Activated B cell treated with CpG ODN at 0.5 μM for 24 hours (primary cell): ENCODE measurements around the gene GLDN. TPM values are rescaled to one million over a fixed set of nuclear protein-coding genes. Genes with fewer than 3 reads are reported as not detected.

Experiments used
- ATAC-seq: fragments of 200-7000 bp; cut with Tn5 transposase; one replicate; pipeline ENCODE4 v1.10.0; 2021; ENCODE audit warnings: low read depth, mild to moderate bottlenecking, moderate library complexity
- CTCF ChIA-PET: fragments of 350-600 bp; sonication (Branson Sonifier 250); formaldehyde crosslinking; loops from one replicate; lab custom pipeline; 2021; ENCODE audit warnings: antibody characterized with exemption; lab: Charles Lee
- POLR2A ChIA-PET: fragments of 350-600 bp; sonication (Branson Sonifier 250); formaldehyde crosslinking; loops from one replicate; lab custom pipeline; 2021; ENCODE audit warnings: antibody characterized with exemption; lab: Charles Lee
- DNase-seq: peaks from one replicate; pipeline ENCODE4 v3.0.0; 2022
- H3K27ac Mint-ChIP-seq: one replicate; pipeline ENCODE4 v1.8.0; 2020; ENCODE audit warnings: mixed read lengths
- H3K27me3 Mint-ChIP-seq: one replicate; pipeline ENCODE4 v1.8.0; 2021; ENCODE audit warnings: mixed read lengths
- H3K36me3 Mint-ChIP-seq: one replicate; pipeline ENCODE4 v1.8.0; 2021; ENCODE audit warnings: low read depth, mixed read lengths
- H3K4me1 Mint-ChIP-seq: one replicate; pipeline ENCODE4 v1.8.0; 2021; ENCODE audit warnings: mixed read lengths
- H3K4me3 Mint-ChIP-seq: one replicate; pipeline ENCODE4 v1.8.0; 2020; ENCODE audit warnings: mild to moderate bottlenecking, mixed read lengths
- H3K9me3 Mint-ChIP-seq: one replicate; pipeline ENCODE4 v1.8.0; 2020; ENCODE audit warnings: mixed read lengths
- intact Hi-C: fragments of 100-400 bp; cut with micrococcal nuclease; formaldehyde crosslinking; loops from one replicate; pipeline ENCODE4 v1.15.1; 2024
- total RNA-seq: library from RNA; stranded (reverse); gene quantifications from 2 replicates; pipeline ENCODE4 v1.2.3, GENCODE V29; 2022
- TF ChIP-seq, protein P1 (sequence below): fragments of 200-600 bp; IDR thresholded peaks from one replicate; pipeline ENCODE4 v1.8.0; 2022; ENCODE audit warnings: antibody characterized with exemption, mild to moderate bottlenecking

The GLDN gene
- total RNA-seq, 1 donor from 2014 or later: not detected

DNA sequence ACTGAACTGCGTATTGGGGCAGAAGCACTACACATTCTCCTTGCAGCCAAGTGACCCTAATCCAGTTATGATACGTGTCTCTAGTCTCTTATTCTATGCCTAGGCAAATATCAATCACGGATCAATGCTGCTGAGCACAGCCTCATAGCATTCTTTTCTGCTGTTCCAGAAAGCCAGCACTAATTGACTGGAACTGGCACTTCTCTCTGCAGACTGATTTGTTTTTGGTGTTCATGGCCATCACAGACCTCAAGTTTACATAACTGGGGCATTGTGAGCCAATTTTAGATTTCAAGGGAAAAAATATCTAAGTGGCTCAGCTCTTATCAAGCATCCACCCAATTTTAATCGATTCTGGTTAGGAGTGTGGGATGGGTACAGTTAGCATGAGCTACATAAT lies 37.9 kb downstream of the GLDN start:
- Mint-ChIP-seq H3K27ac (no peak overlapping the region), H3K4me3 (no peak overlapping the region), H3K27me3 (peaks cover 5% of the 10 kb centered on the region), H3K4me1 (no peaks in the 10 kb centered on the region), H3K36me3 (no peaks in the 10 kb centered on the region), H3K9me3 (no peaks in the 10 kb centered on the region)
- ATAC-seq (no peak), DNase-seq (no peak)
- TF ChIP-seq, protein P1, sequence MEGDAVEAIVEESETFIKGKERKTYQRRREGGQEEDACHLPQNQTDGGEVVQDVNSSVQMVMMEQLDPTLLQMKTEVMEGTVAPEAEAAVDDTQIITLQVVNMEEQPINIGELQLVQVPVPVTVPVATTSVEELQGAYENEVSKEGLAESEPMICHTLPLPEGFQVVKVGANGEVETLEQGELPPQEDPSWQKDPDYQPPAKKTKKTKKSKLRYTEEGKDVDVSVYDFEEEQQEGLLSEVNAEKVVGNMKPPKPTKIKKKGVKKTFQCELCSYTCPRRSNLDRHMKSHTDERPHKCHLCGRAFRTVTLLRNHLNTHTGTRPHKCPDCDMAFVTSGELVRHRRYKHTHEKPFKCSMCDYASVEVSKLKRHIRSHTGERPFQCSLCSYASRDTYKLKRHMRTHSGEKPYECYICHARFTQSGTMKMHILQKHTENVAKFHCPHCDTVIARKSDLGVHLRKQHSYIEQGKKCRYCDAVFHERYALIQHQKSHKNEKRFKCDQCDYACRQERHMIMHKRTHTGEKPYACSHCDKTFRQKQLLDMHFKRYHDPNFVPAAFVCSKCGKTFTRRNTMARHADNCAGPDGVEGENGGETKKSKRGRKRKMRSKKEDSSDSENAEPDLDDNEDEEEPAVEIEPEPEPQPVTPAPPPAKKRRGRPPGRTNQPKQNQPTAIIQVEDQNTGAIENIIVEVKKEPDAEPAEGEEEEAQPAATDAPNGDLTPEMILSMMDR: no peak
- intact Hi-C loops: no loop called here
- ChIA-PET CTCF (interaction anchor here (1.3 to 5.1 kb wide), 2 partner anchors 9 to 216 kb away, joined by 3 to 43 read pairs; no protein-coding TSS in a partner anchor), POLR2A (no interaction called here)

DNA sequence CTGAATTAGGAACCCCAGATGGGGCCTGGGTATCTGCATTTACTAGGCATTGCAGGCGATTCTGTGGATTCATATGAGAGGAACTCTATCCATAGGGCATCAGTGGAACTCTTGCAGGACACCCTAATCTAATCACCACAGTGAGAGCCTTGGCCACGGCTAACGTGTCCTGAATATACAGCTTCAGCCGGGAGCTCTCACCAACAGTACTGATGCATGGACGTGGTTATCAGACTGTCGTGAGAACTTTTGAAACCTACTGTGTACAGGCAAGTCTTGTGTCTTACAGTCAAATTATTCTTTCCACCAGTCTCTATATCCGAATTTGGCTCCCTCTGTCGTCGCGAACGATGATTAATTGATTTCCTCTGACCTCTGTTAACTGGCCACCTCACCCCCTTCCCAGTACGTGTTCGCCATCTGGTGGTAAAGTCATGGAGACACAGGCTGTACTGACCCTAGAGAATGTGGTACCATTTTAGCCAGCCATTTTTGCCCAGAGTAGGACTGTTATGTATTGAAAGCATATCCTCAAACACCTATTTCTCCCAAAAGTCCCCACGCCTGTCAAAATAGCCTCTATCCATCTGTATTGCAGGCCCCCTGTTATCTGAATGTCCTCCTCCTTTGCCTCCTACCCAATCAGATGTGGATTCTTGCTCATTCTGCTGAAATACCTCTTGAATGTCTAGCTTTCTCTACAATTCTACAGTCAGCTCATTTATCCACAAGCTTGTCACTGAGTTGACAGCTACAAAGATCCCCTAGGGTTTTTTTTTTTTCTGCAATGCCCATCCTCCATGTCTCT lies 39.7 kb downstream of the GLDN start:
- no peak overlapping the region for H3K27ac Mint-ChIP-seq
- intact Hi-C loops: loop anchor here (1.0 to 2.0 kb wide), 5 partner anchors 94 to 218 kb away; no protein-coding TSS in a partner anchor
- TF ChIP-seq, protein P1: no peak
- H3K4me1 Mint-ChIP-seq: no peaks in the 10 kb centered on the region
- peaks cover 9% of the 10 kb centered on the region for H3K27me3 Mint-ChIP-seq
- no peaks in the 10 kb centered on the region for H3K36me3 Mint-ChIP-seq
- H3K9me3 Mint-ChIP-seq: no peaks in the 10 kb centered on the region
- ChIA-PET POLR2A (no interaction called here), CTCF (interaction anchor here (0.9 to 5.1 kb wide), 6 partner anchors 9 to 239 kb away, joined by 3 to 43 read pairs (median 4); no protein-coding TSS in a partner anchor)
- ATAC-seq: peak; percentile 81
- H3K4me3 Mint-ChIP-seq: no peak overlapping the region
- no peak for DNase-seq

DNA sequence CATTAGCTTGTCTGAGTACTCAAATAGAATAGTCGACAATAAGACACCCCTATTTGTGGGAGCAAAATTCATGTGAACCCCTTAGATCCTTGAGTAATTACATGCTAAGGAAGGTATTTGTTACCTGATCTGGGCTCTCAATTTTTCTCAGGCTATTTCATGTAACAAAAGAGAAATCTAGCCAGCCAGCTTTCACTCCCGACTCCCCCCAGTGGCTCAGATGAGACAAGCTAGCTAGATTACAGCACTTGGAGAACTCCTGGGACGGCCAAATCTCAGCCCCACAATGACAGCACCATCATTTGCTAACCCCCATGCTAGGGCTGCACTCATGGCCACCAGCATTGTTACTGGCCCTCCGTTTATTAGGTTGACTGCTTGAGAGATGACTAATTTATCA lies 41.3 kb downstream of the GLDN start:
- Mint-ChIP-seq H3K9me3 (no peaks in the 10 kb centered on the region), H3K4me1 (no peaks in the 10 kb centered on the region), H3K27ac (no peak overlapping the region), H3K36me3 (no peaks in the 10 kb centered on the region), H3K27me3 (peaks cover 9% of the 10 kb centered on the region), H3K4me3 (no peak overlapping the region)
- TF ChIP-seq, protein P1: no peak
- DNase-seq (no peak), ATAC-seq (no peak)
- ChIA-PET CTCF (interaction anchor here (1.4 to 5.1 kb wide), 2 partner anchors 153 to 220 kb away, joined by 3 to 43 read pairs; no protein-coding TSS in a partner anchor), POLR2A (no interaction called here)
- intact Hi-C loops: no loop called here

DNA sequence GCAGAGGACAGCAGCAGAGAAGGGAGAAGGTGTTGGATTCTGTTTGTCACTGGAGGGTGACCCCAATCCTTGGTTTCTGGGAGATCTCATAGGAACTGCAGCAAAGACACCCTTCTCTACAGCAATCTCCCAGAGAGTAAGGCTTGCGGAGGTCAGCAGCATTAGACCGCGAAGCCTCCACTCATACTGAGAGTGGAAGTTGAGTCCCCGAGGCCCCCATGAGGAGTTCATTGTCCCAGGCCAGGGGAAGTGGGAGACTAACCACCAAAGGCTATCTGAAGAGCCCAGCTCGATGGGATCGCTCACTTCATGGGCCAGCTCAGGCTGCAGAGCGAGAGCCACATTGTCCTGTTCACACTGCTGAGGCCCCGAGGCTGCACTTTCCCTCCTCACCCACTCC lies 44.6 kb downstream of the GLDN start:
- Mint-ChIP-seq H3K36me3 (no peaks in the 10 kb centered on the region), H3K27me3 (peaks cover 9% of the 10 kb centered on the region), H3K9me3 (no peaks in the 10 kb centered on the region), H3K4me3 (no peak overlapping the region), H3K27ac (no peak overlapping the region), H3K4me1 (no peaks in the 10 kb centered on the region)
- POLR2A ChIA-PET: no interaction called here
- ATAC-seq: no peak
- intact Hi-C loops: no loop called here
- CTCF ChIA-PET: no interaction called here
- TF ChIP-seq, protein P1: no peak
- no peak for DNase-seq

DNA sequence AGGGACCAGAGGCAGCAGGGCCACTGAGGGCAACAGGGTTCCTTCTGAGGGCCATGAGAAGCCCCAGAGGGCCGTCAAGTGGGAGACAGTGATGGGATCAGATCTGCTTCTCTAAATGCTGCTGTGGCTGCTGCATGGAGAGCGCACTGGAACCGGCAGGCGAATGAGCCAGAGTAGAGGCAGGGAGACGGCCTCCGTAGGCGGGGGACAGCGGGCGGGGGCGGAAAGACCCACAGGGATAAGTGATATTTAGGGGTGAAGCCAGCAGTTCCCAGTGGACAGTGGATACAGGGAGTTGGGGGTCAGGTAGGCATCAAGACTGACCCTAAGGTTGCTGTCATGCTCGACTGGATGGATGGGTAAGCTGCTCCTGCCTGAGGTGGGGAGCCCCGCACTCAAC lies 45.0 kb downstream of the GLDN start:
- ChIA-PET CTCF (no interaction called here), POLR2A (no interaction called here)
- ATAC-seq: no peak
- TF ChIP-seq, protein P1: no peak
- Mint-ChIP-seq H3K27ac (no peak overlapping the region), H3K36me3 (no peaks in the 10 kb centered on the region), H3K4me3 (no peak overlapping the region), H3K9me3 (no peaks in the 10 kb centered on the region), H3K4me1 (no peaks in the 10 kb centered on the region), H3K27me3 (peaks cover 9% of the 10 kb centered on the region)
- intact Hi-C loops: no loop called here
- no peak for DNase-seq
